K562 (cell line): ENCODE measurements around the gene SP2. TPM values are rescaled to one million over a fixed set of nuclear protein-coding genes. Genes with fewer than 3 reads are reported as not detected.
A peak's percentile ranks its signal among the peaks of the same experiment; 100 is the strongest.

Experiments
- CBFA2T3 ChIP-seq: fragments of 450-650 bp; IDR thresholded peaks from 2 replicates; pipeline ENCODE4 v1.6.1; 2017
- CXXC5 ChIP-seq: fragments of 250-450 bp; sonication (Bioruptor Pico); IDR thresholded peaks from 2 replicates; pipeline ENCODE4 v1.8.0; 2022; ENCODE audit warnings: inconsistent platforms, mild to moderate bottlenecking, moderate library complexity
- DPF2 ChIP-seq: fragments of 450-650 bp; IDR thresholded peaks from 2 replicates; pipeline ENCODE4 v1.6.1; 2016
- EGR1 ChIP-seq: fragments of 450-650 bp; conservative IDR thresholded peaks from 2 replicates; pipeline ENCODE4 v1.6.1; 2017; ENCODE audit warnings: mild to moderate bottlenecking
- ELF1 ChIP-seq: fragments of 200-800 bp; sonication (Bioruptor generic); IDR thresholded peaks from 2 replicates; pipeline ENCODE4 v1.6.1; 2016; ENCODE audit warnings: missing genetic modification characterization, missing compliant biosample characterization
- ETV5 ChIP-seq: sonication (generic); formaldehyde crosslinking; IDR thresholded peaks from 2 replicates; pipeline ENCODE4 v1.4.0; 2020; ENCODE audit warnings: low read depth, mild to moderate bottlenecking, missing genetic modification reagents
- FOSL1 ChIP-seq: fragments of 200-800 bp; sonication (Bioruptor generic); conservative IDR thresholded peaks from 2 replicates; pipeline ENCODE4 v1.6.1; 2016; ENCODE audit warnings: missing genetic modification characterization, missing compliant biosample characterization
- GABPA ChIP-seq: fragments of 200-800 bp; sonication (Bioruptor generic); conservative IDR thresholded peaks from 2 replicates; pipeline ENCODE4 v1.6.1; 2016; ENCODE audit warnings: low read depth, missing genetic modification characterization, missing compliant biosample characterization
- KDM1A ChIP-seq, 2 experiments: fragments of 450-650 bp; IDR thresholded peaks; 2 replicates each; pipeline ENCODE4 v1.6.1; 2016; ENCODE audit warnings: mild to moderate bottlenecking in 2 of 2
- KLF16 ChIP-seq: IDR thresholded peaks from 2 replicates; pipeline ENCODE4 v1.6.1; 2016; ENCODE audit warnings: antibody characterized with exemption
- MAZ ChIP-seq, 2 experiments: fragments of 450-650 bp in 1 of 2; sonication (generic) in 1 of 2; formaldehyde crosslinking; IDR thresholded peaks in 1 of 2; conservative IDR thresholded peaks in 1 of 2; 2 replicates each; pipeline versions ENCODE4 v1.4.0 to v1.5.0; 2020; ENCODE audit warnings: mild to moderate bottlenecking in 1 of 2, missing genetic modification reagents in 1 of 2
- MEIS2 ChIP-seq: fragments of 450-650 bp; IDR thresholded peaks from 2 replicates; pipeline ENCODE4 v1.6.1; 2014; ENCODE audit warnings: mild to moderate bottlenecking; ENCODE audit not compliant: partially characterized antibody
- NUFIP1 ChIP-seq: fragments of 450-650 bp; IDR thresholded peaks from 2 replicates; pipeline ENCODE4 v1.6.1; 2018; ENCODE audit not compliant: partially characterized antibody
- PHF21A ChIP-seq: fragments of 450-650 bp; IDR thresholded peaks from 2 replicates; pipeline ENCODE4 v1.6.1; 2017; ENCODE audit warnings: low read depth, borderline replicate concordance
- RBBP5 ChIP-seq: fragments of 200-600 bp; sonication (generic); IDR thresholded peaks from 2 replicates; pipeline ENCODE4 v1.6.1; 2012; ENCODE audit warnings: borderline replicate concordance, mild to moderate bottlenecking, low read length, control low read depth, inconsistent platforms; ENCODE audit not compliant: insufficient read depth, poor library complexity, severe bottlenecking
- RBM14 ChIP-seq: fragments of 200-400 bp; formaldehyde crosslinking; IDR thresholded peaks from 2 replicates; pipeline ENCODE4 v1.6.1; 2018; ENCODE audit warnings: low read depth, mild to moderate bottlenecking, low read length, moderate library complexity, borderline replicate concordance; ENCODE audit not compliant: insufficient read depth
- TCF3 ChIP-seq: sonication (generic); formaldehyde crosslinking; IDR thresholded peaks from 2 replicates; pipeline ENCODE4 v1.4.0; 2020; ENCODE audit warnings: mild to moderate bottlenecking, missing genetic modification reagents
- ZBTB11 ChIP-seq, 3 experiments: fragments of 200-800 bp in 1 of 3; fragments of 250-450 bp in 1 of 3; fragments of 450-650 bp in 1 of 3; sonication (Bioruptor Pico) in 1 of 3; sonication (Bioruptor generic) in 1 of 3; formaldehyde crosslinking in 1 of 3; IDR thresholded peaks; 2 replicates each; pipeline versions ENCODE4 v1.6.1 to v1.8.0; 2016 to 2022; ENCODE audit warnings: mild to moderate bottlenecking in 2 of 3, missing genetic modification characterization in 2 of 3, missing compliant biosample characterization in 1 of 3, moderate library complexity in 1 of 3
- ZBTB2 ChIP-seq: fragments of 450-650 bp; IDR thresholded peaks from 2 replicates; pipeline ENCODE4 v1.6.1; 2016; ENCODE audit warnings: antibody characterized with exemption
- ZBTB7A ChIP-seq: IDR thresholded peaks from 2 replicates; pipeline ENCODE4 v1.6.1; 2011; ENCODE audit warnings: low read depth, mild to moderate bottlenecking, low read length, moderate library complexity, borderline replicate concordance; ENCODE audit not compliant: control insufficient read depth
- ZFP1 ChIP-seq: fragments of 450-650 bp; formaldehyde crosslinking; IDR thresholded peaks from 2 replicates; pipeline ENCODE4 v1.4.0; 2020; ENCODE audit warnings: mild to moderate bottlenecking, mixed read lengths
- polyA plus RNA-seq, 8 experiments: library from polyadenylated mRNA; depleted of rRNA in 4 of 8; stranded (reverse) in 5 of 8; unstranded in 3 of 8; fragments of >200 nt; fragmentation: Nextera tagmentation in 2 of 8; fragmentation: Illumina TruSeq in 1 of 8; extraction: Ambion mirVana in 2 of 8; extraction: Trizol in 1 of 8; gene quantifications; 2 replicates each; pipeline versions ENCODE4 v1.2.1 to v1.2.3, GENCODE V29; 2011 to 2014; ENCODE audit warnings: inconsistent platforms in 1 of 8, missing spikeins in 1 of 8
- total RNA-seq, 7 experiments: library from RNA; depleted of rRNA in 6 of 7; stranded (reverse); fragments of >200 nt in 6 of 7; fragmentation: Illumina TruSeq in 2 of 7; extraction: Trizol in 2 of 7; gene quantifications; 2 replicates each; pipeline versions ENCODE4 v1.2.1 to v1.2.3, GENCODE V29; 2011 to 2021; ENCODE audit warnings: low replicate concordance in 1 of 7

The SP2 gene
- total and polyA plus RNA-seq, 9 of the 15 experiments (the other 6 are each of a cell fraction or from before 2014, with no cell fraction given) = 0.77 to 22.3 (median 2.3) TPM

DNA sequence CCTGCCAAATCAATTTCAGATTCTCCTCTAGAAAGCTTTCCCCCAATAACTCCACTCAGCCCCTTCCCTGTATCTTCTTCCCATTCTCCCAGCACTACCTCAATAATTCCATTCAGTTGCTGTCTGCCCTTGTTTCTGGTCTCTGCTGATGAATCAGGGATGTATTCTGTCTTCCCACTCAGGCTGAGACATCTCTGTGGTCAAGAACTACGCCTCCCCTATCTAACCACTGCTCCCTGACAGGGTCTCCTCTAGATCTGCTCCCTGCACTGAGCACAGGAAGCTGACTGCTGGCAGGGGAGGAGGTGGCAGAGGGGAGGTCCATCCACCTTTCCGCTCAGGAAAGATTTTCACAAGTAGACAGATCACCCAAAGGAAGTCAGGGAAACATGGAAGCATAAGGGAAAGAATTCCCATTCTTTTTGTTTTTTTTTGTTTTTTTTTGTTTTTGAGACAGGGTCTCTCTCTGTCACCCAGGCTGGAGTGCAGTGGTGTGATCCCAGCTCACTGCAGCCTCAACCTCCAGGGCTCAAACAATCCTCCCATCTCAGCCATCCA, 16.9 kb upstream of the SP2 start (continued):
- TF ChIP-seq ZBTB11 (CRISPR knock-in tag; IDR thresholded peaks at IDR 0.05) (peak in 1 of 3 experiments; percentile 26; a peak in 1 of 6 replicates), CXXC5 (peak; percentile 5; the same call in 1 of the 2 replicates), PHF21A (0 out of 2 replicates have a peak, but pooled peaks have one; percentile 72), ZFP1 (CRISPR knock-in tag) (no peak), GABPA (peak; percentile 43; the same call in 1 of the 2 replicates), TCF3 (CRISPR knock-in tag) (0 out of 2 replicates have a peak, but pooled peaks have one; percentile 8), ETV5 (peak; percentile 38; the same call in 1 of the 2 replicates), ZBTB7A (0 out of 2 replicates have a peak, but pooled peaks have one; percentile 20), MEIS2 (peak; percentile 27), KDM1A (IDR thresholded peaks at IDR 0.05) (peak; percentile 44 to 59; a peak in 1 of 4 replicates), ELF1 (no peak), NUFIP1 (no peak), EGR1 (peak; percentile 45), FOSL1 (0 out of 2 replicates have a peak, but pooled peaks have one; percentile 28), KLF16 (no peak), ZBTB2 (no peak), RBBP5 (no peak), CBFA2T3 (peak; percentile 57; the same call in 1 of the 2 replicates), MAZ (CRISPR knock-in tag; conservative IDR thresholded peaks at IDR 0.05 in 1 of 2, IDR thresholded peaks at IDR 0.05 in 1 of 2) (0 out of 4 replicates have a peak, but pooled peaks of 1 of the 2 experiments have one; percentile 36), DPF2 (peak; percentile 51), RBM14 (no peak)
